GM18861 (cell line): ENCODE measurements around the gene DIP2C.
"Not testable (repeated sequence)": the region's sequence is repeated elsewhere in the genome, so short reads cannot be mapped to it uniquely, and the experiment has no call there.

Experiments used
- ATAC-seq: cut with Tn5 transposase; IDR thresholded peaks from one replicate; pipeline ENCODE4 v1.9.1; 2021; ENCODE audit not compliant: unreplicated experiment

DIP2C gene

DNA sequence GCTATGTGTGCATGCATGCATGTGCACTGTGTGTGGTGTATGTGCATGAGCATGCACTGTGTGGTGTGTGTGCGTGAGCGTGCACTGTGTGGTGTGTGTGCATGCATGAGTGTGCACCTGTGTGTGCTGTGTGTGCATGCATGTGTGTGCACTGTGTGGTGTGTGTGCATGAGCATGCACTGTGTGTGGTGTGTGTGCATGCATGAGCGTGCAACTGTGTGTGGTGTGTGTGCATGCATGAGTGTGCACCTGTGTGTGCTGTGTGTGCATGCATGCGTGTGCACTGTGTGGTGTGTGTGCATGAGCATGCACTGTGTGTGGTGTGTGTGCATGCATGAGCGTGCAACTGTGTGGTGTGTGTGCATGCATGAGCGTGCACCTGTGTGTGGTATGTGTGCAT is 10.7 kb upstream of the DIP2C start:
- ATAC-seq, result not testable (repeated sequence)

DNA sequence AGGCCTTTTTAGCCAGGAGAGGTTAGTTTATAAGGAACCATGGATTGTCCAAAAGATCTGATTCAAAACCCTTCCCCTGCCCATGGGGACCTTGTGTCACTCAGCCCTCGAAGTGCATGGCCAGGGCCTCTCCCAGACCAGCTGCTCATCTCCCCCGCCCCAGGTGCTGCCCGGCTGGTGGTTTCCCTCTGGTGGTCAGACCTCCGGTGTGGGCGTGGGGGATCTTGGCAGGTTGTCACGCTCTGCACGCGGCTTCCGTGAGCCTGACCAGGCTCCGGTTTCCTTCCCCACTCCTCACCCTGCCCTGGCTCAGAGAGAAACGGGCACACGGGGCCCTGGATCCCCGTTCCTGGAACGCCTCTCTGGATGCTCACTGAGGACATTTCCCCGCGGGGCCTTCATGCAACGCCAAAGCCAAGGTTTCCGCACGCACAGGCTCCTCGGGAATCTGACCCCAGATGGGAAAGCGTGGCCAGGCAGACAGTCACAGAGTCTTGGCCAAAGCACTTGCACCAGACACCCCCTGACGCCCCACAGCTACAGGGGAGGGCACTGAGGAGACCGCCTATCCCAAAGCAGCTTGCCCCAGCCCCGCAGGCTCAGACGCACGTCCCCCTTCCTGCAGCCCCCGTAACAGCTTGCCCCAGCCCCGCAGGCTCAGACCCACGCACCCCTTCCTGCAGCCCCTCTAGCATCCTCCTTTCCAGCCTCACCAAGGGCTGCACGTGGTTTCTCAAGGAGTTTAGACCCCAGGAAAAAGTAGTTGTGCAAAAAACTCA is 7.8 kb upstream of the DIP2C start:
- no peak for ATAC-seq

DNA sequence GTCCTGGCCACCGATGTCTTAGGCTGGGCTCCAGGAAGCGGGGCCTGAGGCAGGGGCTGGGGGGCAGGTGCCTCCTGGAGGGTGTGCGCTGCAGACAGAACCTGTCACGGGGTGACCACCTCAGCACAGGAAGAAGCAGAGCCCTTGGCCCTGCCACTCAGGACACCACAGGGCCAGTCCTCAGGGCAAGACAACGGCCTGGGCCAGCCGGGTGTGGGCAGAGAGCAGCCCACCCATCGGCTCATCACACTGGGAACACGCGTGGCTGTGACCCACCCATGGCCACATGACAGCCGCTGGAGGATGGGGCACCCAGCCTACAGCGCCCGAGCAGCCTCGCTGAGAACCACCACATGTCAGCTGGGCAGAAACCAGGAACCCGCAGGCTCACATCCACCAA is 5.9 kb upstream of the DIP2C start:
- ATAC-seq, result no peak

DNA sequence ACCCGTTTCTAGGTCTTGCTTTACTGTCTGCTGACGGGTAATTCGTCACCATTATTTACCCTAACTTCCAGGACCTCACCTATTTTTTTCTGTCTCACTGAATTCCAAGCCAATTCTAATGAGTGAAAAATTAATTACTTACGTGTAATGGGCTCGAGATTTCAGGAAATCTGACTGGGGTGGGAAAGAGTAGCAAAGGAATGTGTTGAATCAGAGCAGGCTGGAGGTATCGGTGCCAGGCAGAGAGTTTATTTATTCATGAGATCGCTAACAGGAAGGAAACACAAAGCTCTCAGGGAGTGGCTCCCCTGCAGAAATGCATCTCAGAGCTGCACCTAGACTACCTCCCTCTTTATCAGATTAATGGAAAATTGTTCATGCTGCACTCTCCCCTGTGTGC is 4.0 kb upstream of the DIP2C start:
- ATAC-seq, result no peak

DNA sequence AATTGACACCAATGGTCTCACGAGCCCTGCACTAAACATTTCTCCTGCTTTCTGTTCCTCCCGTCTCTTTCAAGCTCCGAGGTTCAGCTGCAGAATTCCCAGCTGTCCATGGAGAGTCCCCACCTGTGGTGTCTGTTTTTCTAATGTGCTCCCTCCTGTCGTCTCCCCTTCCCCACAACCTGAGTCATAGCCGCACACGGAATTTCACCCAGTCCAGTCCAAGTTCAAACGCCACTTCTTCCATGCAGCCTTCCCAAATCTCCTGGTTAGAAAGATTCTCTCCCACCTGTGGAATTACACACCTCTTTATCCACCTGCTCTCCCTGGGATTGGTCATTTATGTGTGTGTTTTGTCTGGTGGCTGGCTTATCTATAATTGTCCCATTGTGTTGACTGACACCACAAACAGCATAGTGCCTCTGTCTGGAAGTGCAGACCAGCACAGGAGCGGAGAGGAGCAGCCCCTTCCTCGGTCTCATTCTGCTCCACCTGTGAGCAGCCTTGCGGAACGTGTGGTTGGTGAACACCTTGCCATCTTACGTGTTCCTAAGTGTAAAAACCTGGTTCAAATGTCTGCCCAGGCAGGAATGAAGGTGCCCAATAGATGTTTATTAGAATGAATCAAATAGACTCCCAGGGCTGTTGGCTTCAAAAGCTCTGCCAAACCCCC is 3.3 kb upstream of the DIP2C start:
- ATAC-seq, result no peak

DNA sequence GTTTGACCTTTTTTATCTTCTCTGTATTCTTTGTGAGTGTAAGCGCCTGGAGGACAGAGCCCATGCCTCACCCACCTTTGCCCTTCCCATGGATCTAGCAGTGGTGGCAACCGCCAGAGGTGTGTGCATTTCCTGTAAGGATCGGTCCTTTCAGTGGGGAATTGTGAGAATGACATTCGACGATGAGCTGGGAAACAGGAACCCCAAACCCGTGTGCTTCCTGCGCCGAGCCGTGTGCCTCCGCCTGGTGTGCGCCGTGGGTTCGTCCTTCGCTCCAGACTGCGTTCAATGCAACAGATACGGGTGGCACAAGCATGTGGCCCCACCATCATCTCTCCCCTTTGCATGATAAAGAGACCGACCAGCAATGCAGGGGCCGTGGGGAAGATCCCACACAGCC is 1.7 kb upstream of the DIP2C start:
- no peak for ATAC-seq

DNA sequence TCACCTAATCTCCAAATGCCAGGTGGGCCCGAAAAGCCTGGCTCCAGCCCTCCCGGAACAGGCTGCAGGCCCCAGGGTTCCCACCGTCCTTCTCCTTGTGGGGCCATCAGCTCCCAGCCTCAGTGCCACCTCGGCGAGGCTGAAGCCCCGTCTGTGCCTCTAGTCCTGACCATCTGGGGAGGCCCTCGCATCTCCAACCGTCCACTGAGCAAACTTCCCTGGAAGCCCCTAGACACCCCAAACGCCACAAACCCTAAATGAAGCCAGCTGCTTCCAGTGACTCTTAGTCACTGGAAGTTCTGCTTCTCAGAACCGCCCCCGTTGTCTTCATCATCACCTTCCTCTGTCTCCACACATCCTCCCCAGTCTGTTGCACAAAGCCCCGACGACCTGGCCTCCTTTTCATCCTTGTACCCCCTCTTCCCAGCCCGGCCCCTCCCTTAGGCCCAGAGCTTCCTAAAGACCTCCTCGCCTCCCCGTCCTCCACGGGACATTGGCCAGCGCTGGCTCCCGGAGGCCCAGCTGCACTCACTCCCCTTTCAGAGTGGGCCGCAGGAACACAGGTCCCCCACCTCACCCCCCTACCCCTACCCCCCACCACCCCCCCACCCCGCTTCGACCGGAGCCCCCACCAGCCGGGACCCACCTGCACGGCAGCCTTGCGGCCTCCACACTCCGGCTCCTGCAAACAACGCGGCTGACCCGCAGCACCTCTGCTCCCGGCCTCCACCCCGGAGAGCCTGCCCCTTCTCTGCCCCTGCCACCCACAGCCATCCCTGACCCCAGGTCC is 1.1 kb upstream of the DIP2C start:
- no peak for ATAC-seq

DNA sequence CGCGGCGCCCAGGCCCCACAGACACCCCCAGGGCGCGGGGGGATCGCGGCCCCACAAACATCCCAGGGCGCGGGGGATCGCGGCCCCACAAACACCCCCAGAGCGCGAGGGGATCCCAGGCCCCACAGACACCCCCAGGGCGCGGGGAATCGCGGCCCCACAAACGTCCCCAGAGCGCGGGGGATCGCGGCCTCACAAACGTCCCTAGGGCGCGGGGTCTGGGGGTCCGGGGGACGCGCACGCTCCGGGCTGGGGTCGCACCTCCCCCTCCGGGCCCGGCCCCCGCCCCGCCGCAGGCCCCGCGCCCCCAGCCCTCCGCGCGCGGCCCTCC is 382 bp downstream of the DIP2C start:
- ATAC-seq, result no peak

DNA sequence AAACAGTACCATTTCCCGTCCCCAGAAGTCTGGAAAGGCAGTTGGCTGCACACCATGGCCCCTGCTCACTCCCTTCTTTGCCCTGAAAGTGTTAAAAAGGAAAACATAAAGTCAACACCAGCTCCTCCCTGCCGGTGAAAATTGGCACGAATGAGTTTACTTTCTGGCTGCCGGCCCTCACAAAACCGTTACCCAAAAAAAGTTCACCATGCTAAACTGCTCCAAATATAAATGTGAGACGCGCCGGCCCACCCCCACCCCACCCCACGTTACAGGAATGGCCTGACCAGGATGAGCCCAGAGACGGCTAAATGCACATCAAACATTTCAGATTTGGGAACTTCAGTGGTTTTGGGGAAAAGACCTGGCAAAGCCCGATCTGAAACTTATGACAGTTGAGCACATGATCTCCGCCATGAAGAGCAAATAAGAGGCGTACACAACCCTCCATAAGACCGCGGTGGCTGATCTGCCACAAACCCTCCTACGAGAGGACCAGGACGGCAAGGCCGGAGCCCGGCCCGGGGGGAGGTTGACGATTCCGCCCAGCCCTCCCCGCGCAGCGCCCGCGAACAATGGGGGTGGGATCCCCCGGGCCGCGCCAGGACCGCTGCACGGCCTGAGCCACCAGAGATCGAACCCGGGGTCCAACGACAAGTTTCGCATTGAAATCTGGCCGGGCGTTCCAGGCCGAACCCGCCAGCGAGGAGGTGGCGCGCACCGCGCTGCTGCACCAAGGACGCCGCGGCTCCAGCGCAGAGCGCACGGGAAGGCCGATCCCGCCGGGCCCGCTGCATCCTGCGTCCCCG is 952 bp downstream of the DIP2C start:
- no peak for ATAC-seq

DNA sequence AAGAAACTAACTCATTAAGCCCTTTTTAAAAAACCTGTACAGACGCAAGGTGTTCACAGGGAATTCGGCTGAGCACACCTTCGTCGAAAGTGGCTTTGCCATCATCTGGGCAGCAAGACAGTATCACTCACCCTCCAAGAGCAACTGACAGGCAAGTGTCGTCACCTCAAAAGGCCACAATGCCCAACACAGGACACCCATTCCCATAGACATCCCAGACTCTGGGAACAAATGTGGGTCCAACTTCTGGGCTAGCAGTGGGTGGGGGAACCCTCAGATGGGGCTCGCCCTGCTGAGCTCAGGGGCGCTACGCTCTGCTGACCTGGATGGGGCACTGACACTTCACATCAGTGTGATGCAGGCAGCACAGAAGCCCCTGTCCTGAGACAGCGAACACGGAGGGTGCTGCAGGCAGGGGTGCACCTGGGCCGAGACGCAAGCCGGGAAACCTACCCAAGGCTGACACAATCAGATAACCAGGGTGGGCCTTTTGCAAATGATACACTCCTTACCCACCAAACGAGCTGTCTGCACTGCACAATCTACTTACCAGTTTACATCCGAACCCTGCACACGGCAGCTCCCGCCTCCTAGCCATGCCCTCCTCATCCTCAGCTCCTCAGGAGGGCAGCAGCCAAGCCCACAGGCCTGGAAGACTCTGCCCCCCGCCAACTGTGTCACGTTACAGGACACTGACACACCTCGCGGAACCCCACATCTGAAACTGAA is 1.7 kb downstream of the DIP2C start:
- no peak for ATAC-seq

DNA sequence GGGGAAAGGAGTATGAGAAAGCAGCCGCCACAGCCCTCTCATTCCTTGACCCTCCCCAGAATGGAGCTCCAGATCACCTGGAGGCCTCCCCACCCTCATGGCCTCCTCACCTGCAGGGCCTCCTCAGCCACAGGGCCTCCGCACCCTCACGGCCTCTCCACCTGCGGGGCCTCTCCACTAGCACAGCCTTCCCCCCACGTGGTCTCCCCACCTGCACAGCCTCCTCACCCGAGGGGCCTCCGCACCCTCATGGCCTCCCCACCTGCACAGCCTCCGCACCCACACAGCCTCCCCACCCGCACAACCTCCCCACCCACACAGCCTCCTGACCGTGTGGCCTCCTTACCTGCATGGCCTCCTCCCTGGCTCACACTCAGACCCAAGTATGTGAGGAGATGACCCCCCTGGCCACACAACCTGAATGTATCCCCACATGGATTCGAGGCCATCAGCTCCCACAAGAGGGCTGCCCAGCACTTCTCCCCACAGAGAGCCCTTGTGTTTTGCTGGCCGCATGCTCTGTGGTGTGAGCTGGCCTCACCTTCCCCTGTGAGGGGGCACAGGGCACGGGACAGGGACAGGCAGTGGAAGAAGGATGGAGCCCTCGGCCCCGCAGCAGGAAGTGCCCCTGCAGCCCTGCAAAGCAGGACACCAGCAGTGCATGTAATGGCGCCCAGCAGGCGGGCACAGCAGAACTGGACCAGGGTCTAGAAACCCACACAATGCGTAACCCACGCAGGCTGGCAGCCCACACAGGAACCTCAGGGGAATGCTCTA is 3.1 kb downstream of the DIP2C start:
- no peak for ATAC-seq

DNA sequence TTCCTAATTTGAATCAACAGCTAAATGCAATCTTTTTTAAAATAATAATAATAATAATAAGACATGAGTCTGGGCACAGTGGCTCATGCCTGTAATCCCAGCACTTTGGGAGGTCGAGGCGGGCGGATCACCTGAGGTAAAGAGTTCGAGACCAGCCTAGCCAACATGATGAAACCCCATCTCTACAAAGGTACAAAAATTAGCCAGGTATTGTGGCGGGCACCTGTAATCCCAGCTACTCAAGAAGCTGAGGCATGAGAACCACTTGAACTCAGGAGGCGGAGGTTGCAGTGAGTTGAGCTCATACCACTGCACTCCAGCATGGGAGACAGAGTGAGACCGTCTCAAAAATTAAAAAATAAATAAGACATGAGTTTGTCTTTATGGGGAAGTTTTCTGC is 3.9 kb downstream of the DIP2C start:
- no peak for ATAC-seq

DNA sequence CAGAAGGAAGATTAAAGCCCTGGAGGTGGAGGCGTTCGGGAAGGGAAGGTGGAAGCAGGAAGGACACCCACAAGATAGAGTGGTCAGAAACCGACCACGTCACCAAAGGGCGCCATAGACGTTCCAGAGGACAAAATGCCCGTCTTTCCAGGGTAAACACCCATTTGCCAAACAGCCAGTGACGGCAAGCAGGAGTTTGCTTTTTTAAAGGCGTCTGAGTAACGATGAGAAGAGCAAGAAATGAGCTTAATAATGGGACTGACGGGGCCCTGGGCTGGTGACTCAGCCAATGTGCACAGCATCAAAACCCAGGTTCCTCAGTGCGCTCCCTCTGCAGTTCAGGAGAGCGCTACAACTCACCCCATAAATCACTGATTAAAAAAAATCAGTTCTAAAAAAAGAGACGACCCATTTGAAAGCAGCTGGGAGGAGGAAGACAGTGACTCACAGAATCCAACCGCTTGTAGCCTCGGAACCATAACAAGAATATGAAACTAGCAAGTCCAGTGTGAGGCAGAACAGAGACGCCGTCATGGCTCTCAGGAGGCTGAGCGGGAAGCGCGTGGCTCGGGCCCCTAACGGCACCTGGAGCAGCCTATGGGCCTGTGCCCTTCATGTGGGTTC is 5.9 kb downstream of the DIP2C start:
- no peak for ATAC-seq

DNA sequence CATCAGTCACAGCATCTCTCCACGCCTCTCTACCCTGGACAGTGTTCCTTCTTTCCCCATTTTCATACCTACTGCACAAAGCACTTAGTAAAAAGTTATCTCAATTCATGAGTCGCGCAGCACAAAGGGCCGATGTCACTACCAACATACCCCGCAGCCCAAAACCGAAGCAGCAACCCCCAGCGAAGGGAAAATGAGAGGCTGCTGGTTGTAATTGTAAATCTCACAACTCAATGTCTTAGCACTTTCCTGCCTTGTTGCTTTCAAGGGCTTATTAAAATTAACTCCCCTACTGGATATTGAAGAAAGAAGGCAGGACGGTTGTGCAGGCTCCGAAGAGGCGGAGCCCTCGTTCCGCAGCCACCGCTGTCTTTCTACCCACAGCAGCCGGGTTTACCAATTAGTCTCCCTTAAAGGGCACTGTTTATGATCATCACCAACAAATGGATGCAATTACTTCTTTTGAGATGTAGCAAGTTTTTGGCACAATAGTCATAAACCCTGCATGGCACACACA is 6.5 kb downstream of the DIP2C start:
- no peak for ATAC-seq

DNA sequence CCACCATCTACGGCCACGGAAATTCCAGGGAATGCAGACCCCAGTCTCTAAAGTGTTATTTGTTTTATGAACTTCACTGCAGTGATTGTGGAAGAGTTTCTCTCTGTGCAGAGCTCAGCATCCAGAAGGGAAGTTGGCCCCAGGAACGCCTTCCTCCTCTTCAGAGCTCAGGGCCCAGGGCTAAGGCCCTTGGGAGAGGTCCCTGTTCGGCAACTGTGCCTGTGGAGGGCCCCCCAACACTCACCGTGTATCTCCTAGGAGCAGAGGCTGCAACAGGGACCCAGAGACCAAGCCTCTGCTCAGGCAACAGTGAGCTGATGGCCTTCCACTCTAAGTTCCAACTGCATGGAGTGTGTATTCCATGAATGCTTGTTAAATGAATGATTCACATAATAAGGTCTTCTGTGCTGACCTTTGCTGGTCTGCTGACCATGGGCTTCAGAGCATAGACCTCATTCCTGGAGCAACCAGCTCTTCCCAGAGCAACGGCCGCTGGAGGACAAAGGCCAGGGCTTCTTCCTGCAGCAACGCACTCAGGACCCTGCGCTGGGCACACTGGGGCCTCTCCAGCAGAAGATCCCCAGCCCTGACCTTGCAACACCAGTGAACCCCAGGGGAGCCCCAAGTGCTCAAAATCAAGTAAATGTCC is 7.7 kb downstream of the DIP2C start:
- no peak for ATAC-seq

DNA sequence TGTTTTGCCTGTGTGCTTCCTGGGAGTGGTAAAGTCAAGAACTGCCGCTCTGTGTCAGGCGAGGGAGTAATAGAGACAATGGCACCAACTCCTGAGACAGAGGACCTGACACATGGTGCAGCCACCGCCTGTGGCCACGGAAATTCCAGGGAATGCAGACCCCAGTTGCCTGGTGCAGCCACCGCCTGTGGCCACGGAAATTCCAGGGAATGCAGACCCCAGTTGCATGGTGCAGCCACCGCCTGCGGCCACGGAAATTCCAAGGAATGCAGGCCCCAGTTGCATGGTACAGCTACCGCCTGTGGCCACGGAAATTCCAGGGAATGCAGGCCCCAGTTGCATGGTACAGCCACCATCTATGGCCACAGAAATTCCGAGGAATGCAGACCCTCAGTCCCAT is 8.7 kb downstream of the DIP2C start:
- no peak for ATAC-seq

DNA sequence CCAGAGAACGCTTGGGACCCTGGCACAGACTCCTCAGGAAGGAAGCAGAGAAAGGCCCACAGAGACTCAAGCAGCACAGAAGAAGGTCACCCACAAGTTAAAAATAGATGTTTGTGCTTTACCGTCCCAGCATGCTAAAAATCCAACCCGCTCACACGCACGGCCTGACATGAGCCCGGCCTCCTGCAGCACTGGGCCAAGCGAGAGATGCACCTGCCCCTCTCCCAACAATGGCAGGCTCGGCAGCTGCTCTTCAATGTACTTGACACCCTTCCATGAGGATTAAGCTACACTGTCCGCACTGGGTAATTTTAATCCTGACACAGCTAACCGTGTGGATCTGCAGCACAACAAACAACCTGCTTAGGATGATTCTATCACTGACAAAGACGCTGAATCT is 9.3 kb downstream of the DIP2C start:
- no peak for ATAC-seq

DNA sequence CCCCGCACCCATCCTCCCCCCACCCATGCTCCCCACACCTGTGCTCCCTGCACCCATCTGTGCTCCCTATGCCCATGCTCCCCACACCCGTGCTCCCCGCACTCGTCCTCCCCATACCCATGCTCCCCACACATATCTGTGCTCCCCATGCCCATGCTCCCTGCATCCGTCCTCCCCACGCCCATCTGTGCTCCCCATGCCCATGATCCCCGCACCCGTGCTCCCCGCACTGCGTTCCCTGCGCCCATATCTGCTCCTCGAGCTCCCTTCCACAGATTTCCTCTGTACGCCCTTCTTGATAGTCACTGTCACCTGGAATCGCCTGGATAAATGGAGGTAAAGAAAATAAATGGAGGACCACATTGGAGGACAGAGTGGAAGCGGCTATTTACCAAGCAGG is 9.9 kb downstream of the DIP2C start:
- ATAC-seq, result no peak

DNA sequence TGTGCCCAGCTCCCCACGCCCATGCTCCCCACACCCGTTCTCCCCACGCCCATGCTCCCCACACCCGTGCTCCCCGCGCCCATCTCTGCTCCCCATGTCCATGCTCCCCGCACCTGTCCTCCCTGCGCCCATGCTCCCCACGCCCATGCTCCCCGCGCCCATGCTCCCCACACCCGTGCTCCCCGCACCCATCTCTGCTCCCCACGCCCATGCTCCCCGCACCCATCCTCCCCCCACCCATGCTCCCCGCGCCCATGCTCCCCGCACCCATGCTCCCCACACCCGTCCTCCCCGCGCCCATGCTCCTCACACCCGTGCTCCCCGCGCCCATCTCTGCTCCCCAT is 10.8 kb downstream of the DIP2C start:
- not testable (repeated sequence) for ATAC-seq
